GM23338 (cell line): ENCODE measurements around the gene SETMAR. TPM values are rescaled to one million over a fixed set of nuclear protein-coding genes. Genes with fewer than 3 reads are reported as not detected.

Experiments used
- ATAC-seq: fragments of 200-7000 bp; cut with Tn5 transposase; 3 replicates; pipeline ENCODE4 v1.9.1; 2020
- DNase-seq: peaks from one replicate; pipeline ENCODE4 v3.0.0-alpha.2; 2015; ENCODE audit warnings: low spot score
- H2AFZ ChIP-seq: fragments of 200-600 bp; sonication (generic); 2 replicates; pipeline ENCODE4 v1.8.0; 2016; ENCODE audit warnings: antibody characterized with exemption, mild to moderate bottlenecking, moderate library complexity
- H3F3A ChIP-seq: fragments of 200-600 bp; sonication (generic); replicated peaks from 2 replicates; pipeline ENCODE4 v1.8.0; 2017; ENCODE audit warnings: antibody characterized with exemption, mixed run types, low read depth
- H3K27ac ChIP-seq: fragments of 200-600 bp; sonication (generic); 2 replicates; pipeline ENCODE4 v1.6.1; 2016; ENCODE audit warnings: low read depth
- H3K27me3 ChIP-seq: fragments of 200-600 bp; sonication (generic); 2 replicates; pipeline ENCODE4 v1.8.0; 2016; ENCODE audit warnings: mild to moderate bottlenecking, mixed run types, moderate library complexity; ENCODE audit not compliant: insufficient read depth
- H3K36me3 ChIP-seq: fragments of 200-600 bp; sonication (generic); 2 replicates; pipeline ENCODE4 v1.8.0; 2016; ENCODE audit warnings: mild to moderate bottlenecking; ENCODE audit not compliant: insufficient read depth
- H3K4me1 ChIP-seq: fragments of 200-600 bp; sonication (generic); 2 replicates; pipeline ENCODE4 v1.8.0; 2016; ENCODE audit warnings: mild to moderate bottlenecking, moderate library complexity; ENCODE audit not compliant: insufficient read depth
- H3K4me2 ChIP-seq: fragments of 200-600 bp; sonication (generic); 2 replicates; pipeline ENCODE4 v1.7.1; 2017; ENCODE audit warnings: mixed run types
- H3K4me3 ChIP-seq: fragments of 200-600 bp; sonication (generic); 2 replicates; pipeline ENCODE4 v1.6.1; 2016; ENCODE audit warnings: mixed run types
- H3K79me2 ChIP-seq: fragments of 200-600 bp; sonication (generic); replicated peaks from 2 replicates; pipeline ENCODE4 v1.8.0; 2017; ENCODE audit warnings: mild to moderate bottlenecking; ENCODE audit not compliant: insufficient read depth
- H3K9me2 ChIP-seq: fragments of 200-600 bp; sonication (generic); 2 replicates; pipeline ENCODE4 v1.8.0; 2017; ENCODE audit not compliant: insufficient read depth
- H4K20me1 ChIP-seq: fragments of 200-600 bp; sonication (generic); replicated peaks from 2 replicates; pipeline ENCODE4 v1.8.0; 2017; ENCODE audit warnings: mild to moderate bottlenecking; ENCODE audit not compliant: insufficient read depth
- H3K27ac Mint-ChIP-seq: 2 replicates; pipeline ENCODE4 v1.8.0; 2020; ENCODE audit warnings: inconsistent platforms, mild to moderate bottlenecking, moderate library complexity, mixed read lengths
- H3K27me3 Mint-ChIP-seq: 3 replicates; pipeline ENCODE4 v1.8.0; 2022; ENCODE audit warnings: low read depth, mild to moderate bottlenecking, moderate library complexity, mixed read lengths, inconsistent platforms; ENCODE audit not compliant: insufficient read depth, poor library complexity
- H3K36me3 Mint-ChIP-seq: 3 replicates; pipeline ENCODE4 v1.8.0; 2021; ENCODE audit warnings: low read depth, mild to moderate bottlenecking, inconsistent platforms, moderate library complexity, mixed read lengths
- H3K4me1 Mint-ChIP-seq: 3 replicates; pipeline ENCODE4 v1.8.0; 2020; ENCODE audit warnings: mild to moderate bottlenecking, inconsistent platforms, mixed read lengths
- H3K4me3 Mint-ChIP-seq: 3 replicates; pipeline ENCODE4 v1.8.0; 2021; ENCODE audit warnings: moderate library complexity, mild to moderate bottlenecking, inconsistent platforms, mixed read lengths
- H3K9me3 Mint-ChIP-seq: 3 replicates; pipeline ENCODE4 v1.8.0; 2020; ENCODE audit warnings: moderate library complexity, mild to moderate bottlenecking, inconsistent platforms, mixed read lengths
- CREB1 ChIP-seq: fragments of 250-450 bp; sonication (Bioruptor Pico); IDR thresholded peaks from 2 replicates; pipeline ENCODE4 v1.5.0; 2020; ENCODE audit warnings: low read depth, mild to moderate bottlenecking, moderate library complexity
- CTCF ChIP-seq, 2 experiments: fragments of 200-600 bp in 1 of 2; sonication (generic) in 1 of 2; conservative IDR thresholded peaks; 2 replicates each; pipeline versions ENCODE4 v1.5.1 to v1.6.1; 2016 to 2017; ENCODE audit warnings: antibody characterized with exemption in 2 of 2, low read depth in 2 of 2, mild to moderate bottlenecking in 2 of 2, moderate library complexity in 1 of 2
- EZH2 ChIP-seq: fragments of 200-600 bp; sonication (generic); IDR thresholded peaks from one replicate; pipeline ENCODE4 v1.8.0; 2017; ENCODE audit warnings: antibody characterized with exemption, mild to moderate bottlenecking, low read depth; ENCODE audit not compliant: unreplicated experiment
- EZH2phosphoT487 ChIP-seq: fragments of 200-600 bp; sonication (generic); IDR thresholded peaks from one replicate; pipeline ENCODE4 v1.8.1; 2018; ENCODE audit warnings: antibody characterized with exemption; ENCODE audit not compliant: unreplicated experiment
- JUNB ChIP-seq: IDR thresholded peaks from one replicate; pipeline ENCODE4 v1.6.1; 2016; ENCODE audit warnings: antibody characterized with exemption; ENCODE audit not compliant: unreplicated experiment
- NANOG ChIP-seq: IDR thresholded peaks from 2 replicates; pipeline ENCODE4 v1.6.1; 2016; ENCODE audit warnings: antibody characterized with exemption, borderline replicate concordance
- POLR2AphosphoS5 ChIP-seq: IDR thresholded peaks from 2 replicates; pipeline ENCODE4 v1.6.1; 2016; ENCODE audit warnings: antibody characterized with exemption, low read depth
- STAT1 ChIP-seq: IDR thresholded peaks from one replicate; pipeline ENCODE4 v1.6.1; 2016; ENCODE audit warnings: antibody characterized with exemption; ENCODE audit not compliant: unreplicated experiment
- ZNF114 ChIP-seq: fragments of 250-450 bp; sonication (Bioruptor Pico); IDR thresholded peaks from 2 replicates; pipeline ENCODE4 v1.5.0; 2020; ENCODE audit warnings: mild to moderate bottlenecking, moderate library complexity
- ZNF331 ChIP-seq: fragments of 250-450 bp; sonication (Bioruptor Pico); IDR thresholded peaks from 2 replicates; pipeline ENCODE4 v1.5.0; 2020; ENCODE audit warnings: low read depth, mild to moderate bottlenecking, moderate library complexity
- polyA plus RNA-seq: library from polyadenylated mRNA; unstranded; fragments of >200 nt; fragmentation: Nextera tagmentation; extraction: Ambion mirVana; gene quantifications from 2 replicates; pipeline ENCODE4 v1.2.1, GENCODE V29; 2016
- total RNA-seq: library from RNA; depleted of rRNA; stranded (reverse); fragments of >200 nt; shearing (Covaris generic); gene quantifications from 2 replicates; pipeline ENCODE4 v1.2.3, GENCODE V29; 2014
- TF ChIP-seq, protein P1 (sequence below): fragments of 250-450 bp; sonication (Bioruptor Pico); IDR thresholded peaks from 2 replicates; pipeline ENCODE4 v1.5.0; 2020; ENCODE audit warnings: mild to moderate bottlenecking, moderate library complexity
- TF ChIP-seq, protein P2 (sequence below): IDR thresholded peaks from 2 replicates; pipeline ENCODE4 v1.6.1; 2016; ENCODE audit warnings: antibody characterized with exemption
- TF ChIP-seq, protein P3 (sequence below): IDR thresholded peaks from one replicate; pipeline ENCODE4 v1.6.1; 2018; ENCODE audit warnings: antibody characterized with exemption; ENCODE audit not compliant: unreplicated experiment

The SETMAR gene
- total and polyA plus RNA-seq, 2 experiments from 2014 or later: 11.2 to 19.8 TPM

- DNase-seq: peak; percentile 36
Observed at GRCh38 chr3:4284865-4285264, 18.3 kb upstream of the SETMAR start.

More at GRCh38 chr3:4284865-4285264, 18.3 kb upstream of the SETMAR start:
- no peak overlapping the region for H3K4me3 Mint-ChIP-seq
- H3K4me3 ChIP-seq: no peak overlapping the region
- H3K4me1 ChIP-seq: no peaks in the 10 kb centered on the region
- H3K36me3 Mint-ChIP-seq: no peaks in the 10 kb centered on the region
- no peak overlapping the region for H3K4me2 ChIP-seq
- H3K9me2 ChIP-seq: no peaks in the 10 kb centered on the region
- TF ChIP-seq JUNB (no peak), EZH2phosphoT487 (no peak), POLR2AphosphoS5 (no peak), CTCF (conservative IDR thresholded peaks at IDR 0.05; ENCODE audit: low read depth in 2 of 2) (no peak), CREB1 (CRISPR knock-in tag) (no peak), ZNF331 (CRISPR knock-in tag) (no peak), EZH2 (no peak), STAT1 (no peak), ZNF114 (CRISPR knock-in tag) (no peak), NANOG (no peak)
- TF ChIP-seq, protein P1, sequence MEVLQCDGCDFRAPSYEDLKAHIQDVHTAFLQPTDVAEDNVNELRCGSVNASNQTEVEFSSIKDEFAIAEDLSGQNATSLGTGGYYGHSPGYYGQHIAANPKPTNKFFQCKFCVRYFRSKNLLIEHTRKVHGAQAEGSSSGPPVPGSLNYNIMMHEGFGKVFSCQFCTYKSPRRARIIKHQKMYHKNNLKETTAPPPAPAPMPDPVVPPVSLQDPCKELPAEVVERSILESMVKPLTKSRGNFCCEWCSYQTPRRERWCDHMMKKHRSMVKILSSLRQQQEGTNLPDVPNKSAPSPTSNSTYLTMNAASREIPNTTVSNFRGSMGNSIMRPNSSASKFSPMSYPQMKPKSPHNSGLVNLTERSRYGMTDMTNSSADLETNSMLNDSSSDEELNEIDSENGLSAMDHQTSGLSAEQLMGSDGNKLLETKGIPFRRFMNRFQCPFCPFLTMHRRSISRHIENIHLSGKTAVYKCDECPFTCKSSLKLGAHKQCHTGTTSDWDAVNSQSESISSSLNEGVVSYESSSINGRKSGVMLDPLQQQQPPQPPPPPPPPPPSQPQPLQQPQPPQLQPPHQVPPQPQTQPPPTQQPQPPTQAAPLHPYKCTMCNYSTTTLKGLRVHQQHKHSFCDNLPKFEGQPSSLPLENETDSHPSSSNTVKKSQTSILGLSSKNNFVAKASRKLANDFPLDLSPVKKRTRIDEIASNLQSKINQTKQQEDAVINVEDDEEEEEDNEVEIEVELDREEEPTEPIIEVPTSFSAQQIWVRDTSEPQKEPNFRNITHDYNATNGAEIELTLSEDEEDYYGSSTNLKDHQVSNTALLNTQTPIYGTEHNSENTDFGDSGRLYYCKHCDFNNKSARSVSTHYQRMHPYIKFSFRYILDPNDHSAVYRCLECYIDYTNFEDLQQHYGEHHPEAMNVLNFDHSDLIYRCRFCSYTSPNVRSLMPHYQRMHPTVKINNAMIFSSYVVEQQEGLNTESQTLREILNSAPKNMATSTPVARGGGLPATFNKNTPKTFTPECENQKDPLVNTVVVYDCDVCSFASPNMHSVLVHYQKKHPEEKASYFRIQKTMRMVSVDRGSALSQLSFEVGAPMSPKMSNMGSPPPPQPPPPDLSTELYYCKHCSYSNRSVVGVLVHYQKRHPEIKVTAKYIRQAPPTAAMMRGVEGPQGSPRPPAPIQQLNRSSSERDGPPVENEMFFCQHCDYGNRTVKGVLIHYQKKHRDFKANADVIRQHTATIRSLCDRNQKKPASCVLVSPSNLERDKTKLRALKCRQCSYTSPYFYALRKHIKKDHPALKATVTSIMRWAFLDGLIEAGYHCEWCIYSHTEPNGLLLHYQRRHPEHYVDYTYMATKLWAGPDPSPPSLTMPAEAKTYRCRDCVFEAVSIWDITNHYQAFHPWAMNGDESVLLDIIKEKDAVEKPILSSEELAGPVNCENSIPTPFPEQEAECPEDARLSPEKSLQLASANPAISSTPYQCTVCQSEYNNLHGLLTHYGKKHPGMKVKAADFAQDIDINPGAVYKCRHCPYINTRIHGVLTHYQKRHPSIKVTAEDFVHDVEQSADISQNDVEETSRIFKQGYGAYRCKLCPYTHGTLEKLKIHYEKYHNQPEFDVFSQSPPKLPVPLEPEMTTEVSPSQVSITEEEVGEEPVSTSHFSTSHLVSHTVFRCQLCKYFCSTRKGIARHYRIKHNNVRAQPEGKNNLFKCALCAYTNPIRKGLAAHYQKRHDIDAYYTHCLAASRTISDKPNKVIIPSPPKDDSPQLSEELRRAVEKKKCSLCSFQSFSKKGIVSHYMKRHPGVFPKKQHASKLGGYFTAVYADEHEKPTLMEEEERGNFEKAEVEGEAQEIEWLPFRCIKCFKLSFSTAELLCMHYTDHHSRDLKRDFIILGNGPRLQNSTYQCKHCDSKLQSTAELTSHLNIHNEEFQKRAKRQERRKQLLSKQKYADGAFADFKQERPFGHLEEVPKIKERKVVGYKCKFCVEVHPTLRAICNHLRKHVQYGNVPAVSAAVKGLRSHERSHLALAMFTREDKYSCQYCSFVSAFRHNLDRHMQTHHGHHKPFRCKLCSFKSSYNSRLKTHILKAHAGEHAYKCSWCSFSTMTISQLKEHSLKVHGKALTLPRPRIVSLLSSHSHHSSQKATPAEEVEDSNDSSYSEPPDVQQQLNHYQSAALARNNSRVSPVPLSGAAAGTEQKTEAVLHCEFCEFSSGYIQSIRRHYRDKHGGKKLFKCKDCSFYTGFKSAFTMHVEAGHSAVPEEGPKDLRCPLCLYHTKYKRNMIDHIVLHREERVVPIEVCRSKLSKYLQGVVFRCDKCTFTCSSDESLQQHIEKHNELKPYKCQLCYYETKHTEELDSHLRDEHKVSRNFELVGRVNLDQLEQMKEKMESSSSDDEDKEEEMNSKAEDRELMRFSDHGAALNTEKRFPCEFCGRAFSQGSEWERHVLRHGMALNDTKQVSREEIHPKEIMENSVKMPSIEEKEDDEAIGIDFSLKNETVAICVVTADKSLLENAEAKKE: no peak
- TF ChIP-seq, protein P2, sequence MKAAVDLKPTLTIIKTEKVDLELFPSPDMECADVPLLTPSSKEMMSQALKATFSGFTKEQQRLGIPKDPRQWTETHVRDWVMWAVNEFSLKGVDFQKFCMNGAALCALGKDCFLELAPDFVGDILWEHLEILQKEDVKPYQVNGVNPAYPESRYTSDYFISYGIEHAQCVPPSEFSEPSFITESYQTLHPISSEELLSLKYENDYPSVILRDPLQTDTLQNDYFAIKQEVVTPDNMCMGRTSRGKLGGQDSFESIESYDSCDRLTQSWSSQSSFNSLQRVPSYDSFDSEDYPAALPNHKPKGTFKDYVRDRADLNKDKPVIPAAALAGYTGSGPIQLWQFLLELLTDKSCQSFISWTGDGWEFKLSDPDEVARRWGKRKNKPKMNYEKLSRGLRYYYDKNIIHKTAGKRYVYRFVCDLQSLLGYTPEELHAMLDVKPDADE: no peak
- TF ChIP-seq, protein P3, sequence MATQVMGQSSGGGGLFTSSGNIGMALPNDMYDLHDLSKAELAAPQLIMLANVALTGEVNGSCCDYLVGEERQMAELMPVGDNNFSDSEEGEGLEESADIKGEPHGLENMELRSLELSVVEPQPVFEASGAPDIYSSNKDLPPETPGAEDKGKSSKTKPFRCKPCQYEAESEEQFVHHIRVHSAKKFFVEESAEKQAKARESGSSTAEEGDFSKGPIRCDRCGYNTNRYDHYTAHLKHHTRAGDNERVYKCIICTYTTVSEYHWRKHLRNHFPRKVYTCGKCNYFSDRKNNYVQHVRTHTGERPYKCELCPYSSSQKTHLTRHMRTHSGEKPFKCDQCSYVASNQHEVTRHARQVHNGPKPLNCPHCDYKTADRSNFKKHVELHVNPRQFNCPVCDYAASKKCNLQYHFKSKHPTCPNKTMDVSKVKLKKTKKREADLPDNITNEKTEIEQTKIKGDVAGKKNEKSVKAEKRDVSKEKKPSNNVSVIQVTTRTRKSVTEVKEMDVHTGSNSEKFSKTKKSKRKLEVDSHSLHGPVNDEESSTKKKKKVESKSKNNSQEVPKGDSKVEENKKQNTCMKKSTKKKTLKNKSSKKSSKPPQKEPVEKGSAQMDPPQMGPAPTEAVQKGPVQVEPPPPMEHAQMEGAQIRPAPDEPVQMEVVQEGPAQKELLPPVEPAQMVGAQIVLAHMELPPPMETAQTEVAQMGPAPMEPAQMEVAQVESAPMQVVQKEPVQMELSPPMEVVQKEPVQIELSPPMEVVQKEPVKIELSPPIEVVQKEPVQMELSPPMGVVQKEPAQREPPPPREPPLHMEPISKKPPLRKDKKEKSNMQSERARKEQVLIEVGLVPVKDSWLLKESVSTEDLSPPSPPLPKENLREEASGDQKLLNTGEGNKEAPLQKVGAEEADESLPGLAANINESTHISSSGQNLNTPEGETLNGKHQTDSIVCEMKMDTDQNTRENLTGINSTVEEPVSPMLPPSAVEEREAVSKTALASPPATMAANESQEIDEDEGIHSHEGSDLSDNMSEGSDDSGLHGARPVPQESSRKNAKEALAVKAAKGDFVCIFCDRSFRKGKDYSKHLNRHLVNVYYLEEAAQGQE: no peak
- H3K27ac ChIP-seq: no peak overlapping the region
- H3K79me2 ChIP-seq: no peaks in the 10 kb centered on the region
- ATAC-seq: no peak
- no peaks in the 10 kb centered on the region for H4K20me1 ChIP-seq
- no peaks in the 10 kb centered on the region for H3K27me3 Mint-ChIP-seq
- no peak overlapping the region for H3K27ac Mint-ChIP-seq
- peaks cover 2% of the 10 kb centered on the region; the same call in 1 of the 3 replicates for H3K4me1 Mint-ChIP-seq
- no peaks in the 10 kb centered on the region for H3K9me3 Mint-ChIP-seq
- H2AFZ ChIP-seq: no peak overlapping the region
- H3F3A ChIP-seq: no peaks in the 10 kb centered on the region
- H3K27me3 ChIP-seq: no peaks in the 10 kb centered on the region
- H3K36me3 ChIP-seq: no peaks in the 10 kb centered on the region
